Astrocyte (in vitro differentiated cells and primary cell): ENCODE results near the gene CMTM5. TPM values are rescaled to one million over a fixed set of nuclear protein-coding genes. Genes with fewer than 3 reads are reported as not detected.

ENCODE experiments used
- DNase-seq: peaks from one replicate; pipeline ENCODE4 v3.0.0-alpha.2; 2010; ENCODE audit warnings: low read depth
- FAIRE-seq: peaks from 2 replicates; lab custom pipeline; 2011; peaks lifted over from hg19 to GRCh38; lab: Jason Lieb, UNC
- H2AFZ ChIP-seq: 2 replicates; pipeline ENCODE4 v1.6.0; 2012; ENCODE audit warnings: low read depth, low read length, inconsistent platforms
- H3K27ac ChIP-seq: 2 replicates; pipeline ENCODE4 v1.5.1; 2011; ENCODE audit warnings: low read depth, low read length, inconsistent platforms
- H3K27me3 ChIP-seq: 2 replicates; pipeline ENCODE4 v1.6.0; 2011; ENCODE audit warnings: low read length, inconsistent platforms; ENCODE audit not compliant: insufficient read depth
- H3K36me3 ChIP-seq: 2 replicates; pipeline ENCODE4 v1.5.1; 2011; ENCODE audit warnings: low read length, inconsistent platforms; ENCODE audit not compliant: insufficient read depth
- H3K4me1 ChIP-seq: 2 replicates; pipeline ENCODE4 v1.5.1; 2011; ENCODE audit warnings: low read length, inconsistent platforms; ENCODE audit not compliant: insufficient read depth
- H3K4me2 ChIP-seq: 2 replicates; pipeline ENCODE4 v1.6.0; 2012; ENCODE audit warnings: low read length, inconsistent platforms
- H3K4me3 ChIP-seq: 2 replicates; pipeline ENCODE4 v1.5.1; 2011; ENCODE audit warnings: low read depth, mild to moderate bottlenecking, low read length, inconsistent platforms; ENCODE audit not compliant: insufficient read depth
- H3K79me2 ChIP-seq: 2 replicates; pipeline ENCODE4 v1.6.0; 2012; ENCODE audit warnings: mild to moderate bottlenecking, low read length, inconsistent platforms; ENCODE audit not compliant: insufficient read depth
- H3K9ac ChIP-seq: 2 replicates; pipeline ENCODE4 v1.6.0; 2012; ENCODE audit warnings: mild to moderate bottlenecking, low read length, inconsistent platforms
- H3K9me3 ChIP-seq: 2 replicates; pipeline ENCODE4 v1.5.1; 2012; ENCODE audit warnings: low read depth, mild to moderate bottlenecking, low read length, inconsistent platforms; ENCODE audit not compliant: insufficient read depth
- H4K20me1 ChIP-seq: 2 replicates; pipeline ENCODE4 v1.6.0; 2012; ENCODE audit warnings: low read length, inconsistent platforms; ENCODE audit not compliant: insufficient read depth
- H3K27ac Mint-ChIP-seq: one replicate; pipeline ENCODE4 v1.8.0; 2021; ENCODE audit warnings: mild to moderate bottlenecking, mixed read lengths; ENCODE audit not compliant: unreplicated experiment
- H3K27me3 Mint-ChIP-seq: one replicate; pipeline ENCODE4 v1.8.0; 2021; ENCODE audit warnings: low read depth, mixed read lengths; ENCODE audit not compliant: unreplicated experiment
- H3K36me3 Mint-ChIP-seq: one replicate; pipeline ENCODE4 v1.8.0; 2021; ENCODE audit warnings: low read depth, mixed read lengths; ENCODE audit not compliant: unreplicated experiment
- H3K4me1 Mint-ChIP-seq: one replicate; pipeline ENCODE4 v1.8.0; 2021; ENCODE audit warnings: low read depth, mixed read lengths; ENCODE audit not compliant: unreplicated experiment
- H3K4me3 Mint-ChIP-seq: one replicate; pipeline ENCODE4 v1.8.0; 2021; ENCODE audit warnings: mild to moderate bottlenecking, moderate library complexity, mixed read lengths; ENCODE audit not compliant: unreplicated experiment
- H3K9me3 Mint-ChIP-seq: one replicate; pipeline ENCODE4 v1.8.0; 2021; ENCODE audit warnings: mild to moderate bottlenecking, mixed read lengths; ENCODE audit not compliant: unreplicated experiment
- CTCF ChIP-seq: IDR thresholded peaks from 2 replicates; pipeline ENCODE4 v1.5.1; 2011; ENCODE audit warnings: low read depth, mild to moderate bottlenecking, inconsistent platforms, low read length, moderate library complexity; ENCODE audit not compliant: insufficient read depth
- EZH2 ChIP-seq: IDR thresholded peaks from 2 replicates; pipeline ENCODE4 v1.6.1; 2012; ENCODE audit warnings: mild to moderate bottlenecking, low read length, inconsistent platforms; ENCODE audit not compliant: insufficient read depth
- total RNA-seq: library from RNA; stranded (reverse); gene quantifications from 2 replicates; pipeline ENCODE4 v1.2.1, GENCODE V29; 2021

Gene CMTM5
- total RNA-seq, 1 donor from 2014 or later = not detected

- no peak overlapping the region for H3K27ac ChIP-seq
- peaks cover 5% of the 10 kb centered on the region for H3K27me3 Mint-ChIP-seq
- no peak for TF ChIP-seq CTCF
- H3K4me1 ChIP-seq = no peaks in the 10 kb centered on the region
- no peaks in the 10 kb centered on the region for H3K79me2 ChIP-seq
- no peak overlapping the region for H3K4me3 ChIP-seq
- peaks cover 3% of the 10 kb centered on the region for H3K27me3 ChIP-seq
- no peak overlapping the region for H3K9ac ChIP-seq
- H3K36me3 Mint-ChIP-seq = peaks cover 19% of the 10 kb centered on the region
- no peak overlapping the region for H3K4me2 ChIP-seq
- peaks cover 2% of the 10 kb centered on the region for H3K9me3 Mint-ChIP-seq
- no peak overlapping the region for H3K27ac Mint-ChIP-seq
- H3K4me1 Mint-ChIP-seq = no peaks in the 10 kb centered on the region
- DNase-seq = no peak
- H3K9me3 ChIP-seq = no peaks in the 10 kb centered on the region
- peak overlapping the region; percentile 10 for H3K4me3 Mint-ChIP-seq
- H3K36me3 ChIP-seq = no peaks in the 10 kb centered on the region
- no peak overlapping the region for H2AFZ ChIP-seq
- H4K20me1 ChIP-seq = no peaks in the 10 kb centered on the region
- FAIRE-seq = no peak
These were observed 30.7 kb upstream of the CMTM5 start for GRCh38 chr14:23345987-23346692.

GRCh38 chr14:23346693-23347405, 30.0 kb upstream of the CMTM5 start:
- Mint-ChIP-seq H3K27me3 (peaks cover 7% of the 10 kb centered on the region), H3K4me3 (no peak overlapping the region), H3K4me1 (no peaks in the 10 kb centered on the region), H3K9me3 (peaks cover 2% of the 10 kb centered on the region), H3K36me3 (peaks cover 21% of the 10 kb centered on the region), H3K27ac (peak overlapping the region; percentile 69)
- H3K9ac ChIP-seq = no peak overlapping the region
- no peak for DNase-seq
- TF ChIP-seq EZH2 = no peak
- TF ChIP-seq CTCF = no peak
- H3K4me3 ChIP-seq = no peak overlapping the region
- H3K4me2 ChIP-seq = no peak overlapping the region
- H3K36me3 ChIP-seq = no peaks in the 10 kb centered on the region
- H3K79me2 ChIP-seq = no peaks in the 10 kb centered on the region
- H3K9me3 ChIP-seq = no peaks in the 10 kb centered on the region
- H3K4me1 ChIP-seq = no peaks in the 10 kb centered on the region
- no peak overlapping the region for H2AFZ ChIP-seq
- H3K27ac ChIP-seq = no peak overlapping the region
- FAIRE-seq = no peak
- peaks cover 3% of the 10 kb centered on the region for H3K27me3 ChIP-seq
- H4K20me1 ChIP-seq = peaks cover 5% of the 10 kb centered on the region
